Kasumi-1 (cell line): ENCODE measurements around the gene AK4.

ENCODE experiments used
- DNase-seq, 2 experiments: peaks; one replicate each; lab custom pipeline; 2025; lab: John Stamatoyannopoulos, UW

AK4 gene

GRCh38 chr1:65278376-65279069 is 130.5 kb downstream of the AK4 start:
- DNase-seq = no peak

GRCh38 chr1:65279070-65279779 is 131.2 kb downstream of the AK4 start:
- no peak for DNase-seq
